GM19328 (cell line): ENCODE measurements around the gene SST.

Experiments
- ATAC-seq: cut with Tn5 transposase; IDR thresholded peaks from one replicate; pipeline ENCODE4 v1.9.1; 2021; ENCODE audit warnings: mild to moderate bottlenecking, moderate library complexity; ENCODE audit not compliant: unreplicated experiment

SST gene

GRCh38 chr3:187636528-187636927 lies 33.7 kb downstream of the SST start:
- no peak for ATAC-seq

DNA sequence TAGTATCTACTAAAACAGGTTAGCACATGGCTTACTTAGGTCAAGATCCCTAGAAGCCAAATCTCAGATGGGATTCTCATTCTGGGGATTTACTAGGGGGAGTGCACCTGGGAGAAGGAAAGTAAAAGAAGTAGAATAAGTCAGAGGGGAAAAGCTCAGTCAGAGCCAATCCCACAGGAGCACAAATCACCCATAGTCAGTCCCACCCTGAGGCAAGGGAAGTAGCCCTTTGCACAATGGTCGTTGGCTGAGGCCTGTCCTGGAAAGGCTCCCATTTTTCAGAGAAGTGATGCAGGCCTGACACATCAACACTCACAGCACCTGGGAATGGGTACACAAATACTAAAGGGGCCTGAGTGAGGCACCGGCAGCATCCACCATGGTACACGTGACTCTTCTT lies 39.8 kb downstream of the SST start:
- ATAC-seq, result no peak

DNA sequence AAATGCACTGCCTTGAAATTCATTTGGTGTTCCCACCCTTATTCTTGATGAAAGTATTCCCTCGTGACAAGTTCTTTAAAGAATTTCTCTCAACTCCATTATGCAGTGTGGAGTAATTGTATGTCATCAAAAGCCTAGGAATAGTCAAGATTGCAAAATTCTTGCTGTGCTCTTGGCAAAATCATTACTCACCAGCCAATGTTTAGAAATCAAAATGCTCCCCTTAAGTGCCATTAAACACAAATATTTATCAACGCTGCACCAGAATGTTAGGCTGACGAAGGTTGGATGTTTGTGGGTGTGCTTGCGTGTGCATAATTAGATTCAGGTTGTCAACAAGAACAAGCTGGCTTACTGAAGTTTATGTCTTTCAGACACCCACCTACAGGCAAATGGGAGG lies 40.5 kb downstream of the SST start:
- ATAC-seq, result no peak

- no peak for ATAC-seq
Observed at GRCh38 chr3:187628169-187628568, 42.0 kb downstream of the SST start.

- ATAC-seq, result no peak
Observed at GRCh38 chr3:187626581-187626980, 43.6 kb downstream of the SST start.

- ATAC-seq, result no peak
Observed at GRCh38 chr3:187624588-187624987, 45.6 kb downstream of the SST start.

- ATAC-seq, result no peak
Observed at GRCh38 chr3:187623285-187623814, 46.8 kb downstream of the SST start.

- no peak for ATAC-seq
Observed at GRCh38 chr3:187621881-187622280, 48.3 kb downstream of the SST start.

- ATAC-seq, result no peak
Observed at GRCh38 chr3:187619461-187619860, 50.7 kb downstream of the SST start.
